H1 (cell line): ENCODE measurements around the gene ABCC4. TPM values are rescaled to one million over a fixed set of nuclear protein-coding genes. Genes with fewer than 3 reads are reported as not detected.
A peak's percentile ranks its signal among the peaks of the same experiment; 100 is the strongest.

ENCODE experiments used
- CTCF ChIA-PET: fragments of 300-600 bp; sonication (Branson Sonifier 250); formaldehyde crosslinking; loops from one replicate; lab custom pipeline; 2021; ENCODE audit not compliant: partially characterized antibody; lab: Charles Lee
- POLR2A ChIA-PET: fragments of 300-600 bp; sonication (Branson Sonifier 250); formaldehyde crosslinking; loops from one replicate; lab custom pipeline; 2021; ENCODE audit warnings: inconsistent platforms; ENCODE audit not compliant: partially characterized antibody; lab: Charles Lee
- DNase-seq, 2 experiments: peaks; one replicate each; pipeline versions ENCODE4 v3.0.0 to v3.0.0-alpha.2; 2010 to 2022; ENCODE audit warnings: low spot score in 2 of 2, low read depth in 1 of 2, mixed read lengths in 1 of 2
- FAIRE-seq: peaks from 2 replicates; lab custom pipeline; 2011; peaks lifted over from hg19 to GRCh38; lab: Jason Lieb, UNC
- H2AFZ ChIP-seq: 2 replicates; pipeline ENCODE4 v1.8.1; 2012; ENCODE audit warnings: low read length, inconsistent platforms
- H2AK5ac ChIP-seq: 2 replicates; pipeline ENCODE4 v1.6.1; 2013; ENCODE audit warnings: low read depth, low read length
- H2BK120ac ChIP-seq: replicated peaks from 2 replicates; pipeline ENCODE3; 2013; ENCODE audit warnings: low read depth, low read length, inconsistent platforms
- H2BK12ac ChIP-seq: 2 replicates; pipeline ENCODE4 v1.6.1; 2013; ENCODE audit warnings: low read depth, low read length
- H2BK15ac ChIP-seq: 2 replicates; pipeline ENCODE4 v1.6.1; 2013; ENCODE audit warnings: low read length
- H2BK20ac ChIP-seq: 2 replicates; pipeline ENCODE4 v1.6.1; 2013; ENCODE audit warnings: low read length
- H2BK5ac ChIP-seq: 2 replicates; pipeline ENCODE4 v1.6.1; 2013; ENCODE audit warnings: low read depth, low read length
- H3K14ac ChIP-seq: 2 replicates; pipeline ENCODE4 v1.6.1; 2013; ENCODE audit warnings: inconsistent platforms; ENCODE audit not compliant: insufficient read length
- H3K18ac ChIP-seq: 2 replicates; pipeline ENCODE4 v1.6.1; 2013; ENCODE audit warnings: low read length; ENCODE audit errors: extremely low read depth
- H3K23ac ChIP-seq: 2 replicates; pipeline ENCODE4 v1.6.1; 2013; ENCODE audit warnings: inconsistent platforms; ENCODE audit not compliant: insufficient read length
- H3K23me2 ChIP-seq: 2 replicates; pipeline ENCODE4 v1.6.1; 2013; ENCODE audit warnings: low read depth, low read length
- H3K27ac ChIP-seq: 2 replicates; pipeline ENCODE4 v1.6.1; 2011; ENCODE audit warnings: low read depth, low read length, inconsistent platforms
- H3K27me3 ChIP-seq, 4 experiments: replicated peaks in 1 of 4; 1 replicate in 1 of 4; 2 replicates in 3 of 4; pipeline versions ENCODE4 v1.6.1 to v1.8.1; 2011 to 2013; ENCODE audit warnings: low read length in 3 of 4, mild to moderate bottlenecking in 3 of 4, inconsistent platforms in 2 of 4, mixed read lengths in 2 of 4, moderate library complexity in 1 of 4; ENCODE audit not compliant: control insufficient read depth in 3 of 4, insufficient read depth in 3 of 4; ENCODE audit errors: extremely low read depth in 1 of 4
- H3K36me3 ChIP-seq, 4 experiments: 2 replicates each; pipeline versions ENCODE4 v1.6.1 to v1.8.1; 2011 to 2013; ENCODE audit warnings: mild to moderate bottlenecking in 4 of 4, low read length in 3 of 4, moderate library complexity in 2 of 4, control low read depth in 1 of 4, inconsistent platforms in 1 of 4; ENCODE audit not compliant: insufficient read depth in 4 of 4, control insufficient read depth in 2 of 4
- H3K4ac ChIP-seq: replicated peaks from 2 replicates; pipeline ENCODE3; 2013; ENCODE audit warnings: low read length, low read depth, mixed read lengths, inconsistent platforms; ENCODE audit not compliant: insufficient read length
- H3K4me1 ChIP-seq, 4 experiments: replicated peaks in 1 of 4; 1 replicate in 1 of 4; 2 replicates in 3 of 4; pipeline versions ENCODE4 v1.6.1 to v1.8.1; 2011 to 2013; ENCODE audit warnings: low read length in 3 of 4, inconsistent platforms in 2 of 4, mixed read lengths in 1 of 4; ENCODE audit not compliant: insufficient read depth in 4 of 4, control insufficient read depth in 3 of 4
- H3K4me2 ChIP-seq, 2 experiments: 2 replicates each; pipeline versions ENCODE4 v1.6.1 to v1.8.1; 2011 to 2013; ENCODE audit warnings: low read depth in 2 of 2, low read length in 2 of 2, control low read depth in 1 of 2, inconsistent platforms in 1 of 2, mild to moderate bottlenecking in 1 of 2; ENCODE audit not compliant: insufficient read depth in 1 of 2
- H3K4me3 ChIP-seq, 4 experiments: fragments of 200-600, 300-600 bp in 1 of 4; sonication (generic), shearing (Covaris generic), sonication (Bioruptor Twin) in 1 of 4; 2 replicates each; pipeline versions ENCODE4 v1.5.1 to v1.8.1; 2011 to 2016; ENCODE audit warnings: low read length in 4 of 4, low read depth in 3 of 4, control low read depth in 2 of 4, inconsistent platforms in 2 of 4, mild to moderate bottlenecking in 2 of 4, mixed read lengths in 1 of 4, moderate library complexity in 1 of 4; ENCODE audit not compliant: insufficient read depth in 2 of 4; ENCODE audit errors: extremely low read depth in 1 of 4
- H3K56ac ChIP-seq: replicated peaks from 2 replicates; pipeline ENCODE3; 2013; ENCODE audit warnings: low read depth, mild to moderate bottlenecking, mixed read lengths, low read length, inconsistent platforms; ENCODE audit not compliant: insufficient read length
- H3K79me1 ChIP-seq: 2 replicates; pipeline ENCODE4 v1.6.1; 2013; ENCODE audit warnings: low read depth, low read length, control low read depth
- H3K79me2 ChIP-seq, 2 experiments: 2 replicates each; pipeline versions ENCODE4 v1.6.1 to v1.8.1; 2012 to 2013; ENCODE audit warnings: low read length in 2 of 2, mild to moderate bottlenecking in 2 of 2, inconsistent platforms in 1 of 2; ENCODE audit not compliant: insufficient read depth in 2 of 2, control insufficient read depth in 1 of 2
- H3K9ac ChIP-seq, 4 experiments: replicated peaks in 1 of 4; 1 replicate in 1 of 4; 2 replicates in 3 of 4; pipeline versions ENCODE4 v1.6.1 to v1.8.1; 2011 to 2013; ENCODE audit warnings: low read depth in 3 of 4, low read length in 3 of 4, control low read depth in 2 of 4, mild to moderate bottlenecking in 2 of 4, moderate library complexity in 2 of 4, inconsistent platforms in 1 of 4; ENCODE audit errors: extremely low read depth in 1 of 4
- H3K9me3 ChIP-seq, 2 experiments: 2 replicates each; pipeline versions ENCODE4 v1.6.1 to v1.8.1; 2012 to 2013; ENCODE audit warnings: mild to moderate bottlenecking in 2 of 2, moderate library complexity in 2 of 2, control low read depth in 1 of 2, inconsistent platforms in 1 of 2, low read depth in 1 of 2, low read length in 1 of 2, mixed read lengths in 1 of 2; ENCODE audit not compliant: insufficient read depth in 2 of 2
- H4K20me1 ChIP-seq, 2 experiments: replicated peaks in 1 of 2; 2 replicates each; pipeline versions ENCODE3 to v1.8.1; 2011 to 2013; ENCODE audit warnings: inconsistent platforms in 2 of 2, low read length in 2 of 2, mild to moderate bottlenecking in 1 of 2; ENCODE audit not compliant: insufficient read depth in 2 of 2, control insufficient read depth in 1 of 2
- H4K5ac ChIP-seq: 2 replicates; pipeline ENCODE4 v1.6.1; 2013; ENCODE audit warnings: low read length, low read depth, mixed read lengths, inconsistent platforms; ENCODE audit not compliant: insufficient read length
- H4K8ac ChIP-seq: 2 replicates; pipeline ENCODE4 v1.8.0; 2013; ENCODE audit warnings: mild to moderate bottlenecking, moderate library complexity, low read length, inconsistent platforms; ENCODE audit not compliant: insufficient read depth; ENCODE audit errors: extremely low read depth
- H4K91ac ChIP-seq: replicated peaks from 2 replicates; pipeline ENCODE3; 2013; ENCODE audit warnings: low read length, mixed read lengths, inconsistent platforms; ENCODE audit not compliant: insufficient read length
- CEBPB ChIP-seq: IDR thresholded peaks from 2 replicates; pipeline ENCODE4 v1.6.1; 2012; ENCODE audit warnings: low read depth, low read length
- CTCF ChIP-seq, 3 experiments: IDR thresholded peaks; 1 replicate in 2 of 3; 2 replicates in 1 of 3; pipeline versions ENCODE4 v1.5.1 to v1.6.1; 2011; ENCODE audit warnings: low read length in 3 of 3, mild to moderate bottlenecking in 3 of 3, inconsistent platforms in 2 of 3, low read depth in 1 of 3, moderate library complexity in 1 of 3; ENCODE audit not compliant: insufficient read depth in 1 of 3; ENCODE audit errors: control extremely low read depth in 1 of 3
- PHF8 ChIP-seq: fragments of 200-600 bp; sonication (generic); conservative IDR thresholded peaks from 2 replicates; pipeline ENCODE4 v1.7.1; 2012; ENCODE audit warnings: low read depth, mild to moderate bottlenecking, inconsistent platforms, low read length, moderate library complexity
- SIN3A ChIP-seq, 2 experiments: IDR thresholded peaks in 1 of 2; conservative IDR thresholded peaks in 1 of 2; 2 replicates each; pipeline ENCODE4 v1.6.1; 2011 to 2012; ENCODE audit warnings: low read length in 2 of 2, improper control_type of control experiment in 1 of 2, low read depth in 1 of 2, mild to moderate bottlenecking in 1 of 2
- WGBS, 2 experiments: shearing (Covaris generic) in 1 of 2; methylation state at CpG; one replicate each; pipeline versions ENCODE4 v1.1.6 to v1.1.7; 2013 to 2015; ENCODE audit warnings: low lambda C conversion rate in 2 of 2, mixed read lengths in 2 of 2, inconsistent platforms in 1 of 2, low coverage in 1 of 2, missing lambda C conversion rate in 1 of 2; ENCODE audit not compliant: insufficient replicate concordance in 2 of 2, insufficient coverage in 1 of 2, insufficient read length in 1 of 2; ENCODE audit errors: extremely low coverage in 1 of 2, missing lambda C conversion rate in 1 of 2; 5-methylcytosine and 5-hydroxymethylcytosine counted together
- polyA plus RNA-seq, 7 experiments: library from polyadenylated mRNA; depleted of rRNA in 3 of 7; stranded (reverse) in 5 of 7; unstranded in 2 of 7; fragments of >200 nt in 5 of 7; fragments of 200-250 nt in 2 of 7; gene quantifications; 1 replicate in 5 of 7; 2 replicates in 1 of 7; 4 replicates in 1 of 7; pipeline versions ENCODE4 v1.2.1 to v1.2.3, GENCODE V29; 2011 to 2013; ENCODE audit warnings: missing spikeins in 2 of 7, mixed read lengths in 2 of 7
- total RNA-seq: library from RNA; stranded (reverse); fragmentation: NEBNext Ultra II Directional; extraction: Animal tissue kit (Norgen Biotek cat#: 25700); gene quantifications from 2 replicates; pipeline ENCODE4 v1.2.1, GENCODE V29; 2021

Gene ABCC4
- total and polyA plus RNA-seq, 2 of the 8 experiments (the other 6 are each of a cell fraction or from before 2014, with no cell fraction given): 4.0 to 14.1 TPM

GRCh38 chr13:95264225-95264624 is 37.0 kb downstream of the ABCC4 start:
- Histone ChIP-seq H3K18ac (no peak overlapping the region), H3K4me1 (no peaks in the 10 kb centered on the region), H3K27me3 (no peaks in the 10 kb centered on the region), H3K79me1 (no peaks in the 10 kb centered on the region), H3K4ac (no peak overlapping the region), H3K9ac (no peak overlapping the region), H3K9me3 (peaks cover 0 to 6% of the 10 kb centered on the region in 2 experiments; a peak in 1 of 4 replicates), H3K4me2 (no peak overlapping the region), H4K5ac (no peak overlapping the region), H3K14ac (no peak overlapping the region), H2BK5ac (no peak overlapping the region), H4K91ac (no peak overlapping the region), H2BK120ac (no peak overlapping the region), H2AK5ac (no peak overlapping the region), H3K79me2 (no peaks in the 10 kb centered on the region), H4K8ac (no peak overlapping the region), H3K23me2 (no peaks in the 10 kb centered on the region), H3K56ac (no peak overlapping the region), H2BK15ac (no peak overlapping the region), H4K20me1 (no peaks in the 10 kb centered on the region), H3K23ac (no peak overlapping the region), H3K36me3 (no peaks in the 10 kb centered on the region), H3K27ac (no peak overlapping the region), H2BK20ac (no peak overlapping the region), H3K4me3 (no peak overlapping the region), H2AFZ (no peak overlapping the region), H2BK12ac (no peak overlapping the region)
- no peak for FAIRE-seq
- TF ChIP-seq CEBPB (peak; percentile 52; the same call in 1 of the 2 replicates), SIN3A (conservative IDR thresholded peaks at IDR 0.05 in 1 of 2, IDR thresholded peaks at IDR 0.05 in 1 of 2; ENCODE audit: low read depth in 1 of 2, low read length in 2 of 2) (no peak), PHF8 (no peak), CTCF (IDR thresholded peaks at IDR 0.05; ENCODE audit: control extremely low read depth in 1 of 3, insufficient read depth in 1 of 3, low read depth in 1 of 3, low read length in 3 of 3) (no peak)
- no peak for DNase-seq
- 93% methylated on average over 3 of the region's 3 CpGs; no CpG with 5 or more reads in 1 of the 2 experiments for WGBS, 2 experiments
- POLR2A ChIA-PET: interaction anchor here (0.6 kb wide), 1 partner anchor 67 kb away, joined by 3 read pairs; no protein-coding TSS in a partner anchor
- CTCF ChIA-PET: no interaction called here
